Keratinocyte (primary cell): ENCODE results near the gene SLC44A1. TPM values are rescaled to one million over a fixed set of nuclear protein-coding genes. Genes with fewer than 3 reads are reported as not detected.

Source experiments
- DNase-seq: peaks from one replicate; pipeline ENCODE4 v3.0.0-alpha.2; 2011; ENCODE audit warnings: low read depth, missing footprints, low spot score
- FAIRE-seq: peaks from 2 replicates; lab custom pipeline; 2011; peaks lifted over from hg19 to GRCh38; lab: Jason Lieb, UNC
- H2AFZ ChIP-seq: 2 replicates; pipeline ENCODE4 v1.6.0; 2012; ENCODE audit warnings: low read length, control low read depth, inconsistent platforms; ENCODE audit not compliant: control insufficient read depth
- H3K27ac ChIP-seq: 2 replicates; pipeline ENCODE4 v1.5.1; 2011; ENCODE audit warnings: low read length; ENCODE audit not compliant: control insufficient read depth, insufficient read depth
- H3K27me3 ChIP-seq: 3 replicates; pipeline ENCODE4 v1.6.0; 2011; ENCODE audit warnings: low read length; ENCODE audit not compliant: control insufficient read depth, insufficient read depth; ENCODE audit errors: extremely low read depth
- H3K36me3 ChIP-seq, 2 experiments: 2 replicates in 1 of 2; 3 replicates in 1 of 2; pipeline ENCODE4 v1.5.1; 2011; ENCODE audit warnings: low read length in 2 of 2, mild to moderate bottlenecking in 1 of 2; ENCODE audit not compliant: control insufficient read depth in 2 of 2, insufficient read depth in 2 of 2; ENCODE audit errors: extremely low read depth in 1 of 2
- H3K4me1 ChIP-seq: 3 replicates; pipeline ENCODE4 v1.5.1; 2011; ENCODE audit warnings: low read length; ENCODE audit not compliant: control insufficient read depth, insufficient read depth; ENCODE audit errors: extremely low read depth
- H3K4me2 ChIP-seq: 3 replicates; pipeline ENCODE4 v1.6.0; 2011; ENCODE audit warnings: low read depth, low read length; ENCODE audit not compliant: control insufficient read depth, insufficient read depth; ENCODE audit errors: extremely low read depth
- H3K4me3 ChIP-seq, 3 experiments: fragments of 200-600 bp in 1 of 3; sonication (generic) in 1 of 3; 2 replicates in 2 of 3; 3 replicates in 1 of 3; pipeline ENCODE4 v1.5.1; 2011 to 2016; ENCODE audit warnings: low read length in 3 of 3, mild to moderate bottlenecking in 3 of 3, control low read depth in 2 of 3, inconsistent platforms in 1 of 3, low read depth in 1 of 3, mixed read lengths in 1 of 3, mixed run types in 1 of 3, moderate library complexity in 1 of 3; ENCODE audit not compliant: control insufficient read depth in 2 of 3, insufficient read depth in 2 of 3; ENCODE audit errors: extremely low read depth in 1 of 3
- H3K79me2 ChIP-seq: 2 replicates; pipeline ENCODE4 v1.6.0; 2012; ENCODE audit warnings: low read length; ENCODE audit not compliant: control insufficient read depth, insufficient read depth
- H3K9ac ChIP-seq: 3 replicates; pipeline ENCODE4 v1.6.0; 2011; ENCODE audit warnings: low read length; ENCODE audit not compliant: control insufficient read depth, insufficient read depth; ENCODE audit errors: extremely low read depth
- H3K9me1 ChIP-seq: 3 replicates; pipeline ENCODE4 v1.6.0; 2011; ENCODE audit warnings: low read length; ENCODE audit not compliant: control insufficient read depth, insufficient read depth; ENCODE audit errors: extremely low read depth
- H3K9me3 ChIP-seq: 2 replicates; pipeline ENCODE4 v1.5.1; 2012; ENCODE audit warnings: low read depth, low read length; ENCODE audit not compliant: control insufficient read depth
- H4K20me1 ChIP-seq: 3 replicates; pipeline ENCODE4 v1.6.0; 2011; ENCODE audit warnings: low read length; ENCODE audit not compliant: control insufficient read depth, insufficient read depth; ENCODE audit errors: extremely low read depth
- CTCF ChIP-seq, 3 experiments: IDR thresholded peaks in 1 of 3; conservative IDR thresholded peaks in 1 of 3; optimal IDR thresholded peaks in 1 of 3; 2 replicates in 2 of 3; 3 replicates in 1 of 3; pipeline versions ENCODE3 to v1.5.1; 2011; ENCODE audit warnings: low read length in 3 of 3, mild to moderate bottlenecking in 3 of 3, moderate library complexity in 2 of 3, control low read depth in 1 of 3, inconsistent platforms in 1 of 3; ENCODE audit not compliant: insufficient read depth in 2 of 3; ENCODE audit errors: extremely low read depth in 1 of 3
- EZH2 ChIP-seq: IDR thresholded peaks from one replicate; pipeline ENCODE4 v1.6.1; 2012; ENCODE audit warnings: inconsistent platforms, mild to moderate bottlenecking, low read length, moderate library complexity
- dilution Hi-C: fragments of 300-500 bp; cut with MboI; formaldehyde crosslinking; loops from one replicate; pipeline ENCODE4 v1.7.0; 2020; ENCODE audit warnings: low sequenced_read_pairs; ENCODE audit not compliant: extremely low pct_ligation_motif_present
- polyA plus RNA-seq, 5 experiments: library from polyadenylated mRNA; depleted of rRNA in 3 of 5; stranded (reverse) in 3 of 5; stranded (forward) in 1 of 5; unstranded in 1 of 5; fragments of >200 nt; gene quantifications; 1 replicate in 1 of 5; 2 replicates in 3 of 5; 3 replicates in 1 of 5; pipeline versions ENCODE4 v1.2.1 to v1.2.3, GENCODE V29; 2011 to 2012; ENCODE audit warnings: missing spikeins in 2 of 5, low read depth in 1 of 5, low replicate concordance in 1 of 5

The SLC44A1 gene
- polyA plus RNA-seq, 1 donor (not counting 4 experiments of a cell fraction or from before 2014, with no cell fraction given), result 22.9 TPM

GRCh38 chr9:105331160-105331559, 86.7 kb downstream of the SLC44A1 start:
- no peaks in the 10 kb centered on the region for H3K36me3 ChIP-seq
- H4K20me1 ChIP-seq, result no peaks in the 10 kb centered on the region
- dilution Hi-C loops, result no loop called here
- FAIRE-seq (no peak), DNase-seq (no peak)
- TF ChIP-seq EZH2 (no peak), CTCF (optimal IDR thresholded peaks at IDR 0.05 in 1 of 3, IDR thresholded peaks at IDR 0.05 in 1 of 3, conservative IDR thresholded peaks at IDR 0.05 in 1 of 3; ENCODE audit: extremely low read depth in 1 of 3, insufficient read depth in 2 of 3, low read length in 3 of 3) (no peak)
- no peak overlapping the region for H3K4me2 ChIP-seq
- H3K9me1 ChIP-seq, result no peaks in the 10 kb centered on the region
- peaks cover 5% of the 10 kb centered on the region for H3K4me1 ChIP-seq
- no peaks in the 10 kb centered on the region for H3K79me2 ChIP-seq
- no peak overlapping the region for H2AFZ ChIP-seq
- H3K4me3 ChIP-seq, result no peak overlapping the region
- no peaks in the 10 kb centered on the region for H3K9me3 ChIP-seq
- no peak overlapping the region for H3K9ac ChIP-seq
- no peaks in the 10 kb centered on the region for H3K27me3 ChIP-seq
- H3K27ac ChIP-seq, result no peak overlapping the region

- H3K9ac ChIP-seq, result no peak overlapping the region
- H3K4me3 ChIP-seq, result no peak overlapping the region
These were observed 87.3 kb downstream of the SLC44A1 start for GRCh38 chr9:105331755-105332154.

More at GRCh38 chr9:105331755-105332154, 87.3 kb downstream of the SLC44A1 start:
- no peak for TF ChIP-seq EZH2
- no peak for TF ChIP-seq CTCF (optimal IDR thresholded peaks at IDR 0.05 in 1 of 3, IDR thresholded peaks at IDR 0.05 in 1 of 3, conservative IDR thresholded peaks at IDR 0.05 in 1 of 3; ENCODE audit: extremely low read depth in 1 of 3, insufficient read depth in 2 of 3, low read length in 3 of 3)
- FAIRE-seq (no peak), DNase-seq (no peak)
- H3K9me1 ChIP-seq, result no peaks in the 10 kb centered on the region
- dilution Hi-C loops, result no loop called here
- peaks cover 5% of the 10 kb centered on the region for H3K4me1 ChIP-seq
- no peak overlapping the region for H3K4me2 ChIP-seq
- H4K20me1 ChIP-seq, result no peaks in the 10 kb centered on the region
- H3K9me3 ChIP-seq, result no peaks in the 10 kb centered on the region
- H3K79me2 ChIP-seq, result no peaks in the 10 kb centered on the region
- no peak overlapping the region for H3K27ac ChIP-seq
- no peaks in the 10 kb centered on the region for H3K27me3 ChIP-seq
- H2AFZ ChIP-seq, result no peak overlapping the region
- H3K36me3 ChIP-seq, result peaks cover 3% of the 10 kb centered on the region in 2 experiments
